ENCODE results near the gene ALOX5. TPM values are rescaled to one million over a fixed set of nuclear protein-coding genes. Genes with fewer than 3 reads are reported as not detected.

Gene ALOX5
- total RNA-seq, 1 donor from 2014 or later: 1.6 TPM

GRCh38 chr10:45447416-45447815 is 73.4 kb downstream of the ALOX5 start:
- H2AFZ ChIP-seq (replicated peaks): no peak overlapping the region
- H3K4me1 ChIP-seq: no peaks in the 10 kb centered on the region
- no peak overlapping the region for H3K4me3 ChIP-seq
- H3K4me2 ChIP-seq: no peak overlapping the region
- TF ChIP-seq EZH2 (IDR thresholded peaks at IDR 0.05) (no peak), EZH2phosphoT487 (IDR thresholded peaks at IDR 0.05) (no peak), CTCF (IDR thresholded peaks at IDR 0.05) (no peak)
- no peak overlapping the region for H3K27ac ChIP-seq
- H3K9me3 ChIP-seq (ENCODE audit: low read depth): no peaks in the 10 kb centered on the region
- Mint-ChIP-seq H3K36me3 (no peaks in the 10 kb centered on the region), H3K27me3 (ENCODE audit: insufficient read depth, low read depth) (peaks cover 7% of the 10 kb centered on the region), H3K4me1 (no peaks in the 10 kb centered on the region), H3K4me3 (no peak overlapping the region), H3K27ac (no peak overlapping the region), H3K9me3 (no peaks in the 10 kb centered on the region)
- H3K36me3 ChIP-seq: no peaks in the 10 kb centered on the region
- H3K27me3 ChIP-seq: no peaks in the 10 kb centered on the region
- no peak for DNase-seq (ENCODE audit: low spot score)
- H3K9ac ChIP-seq: no peak overlapping the region
- H3K79me2 ChIP-seq (ENCODE audit: low read depth): no peaks in the 10 kb centered on the region
- H3F3A ChIP-seq (ENCODE audit: low read depth): no peaks in the 10 kb centered on the region
- no peaks in the 10 kb centered on the region for H4K20me1 ChIP-seq (ENCODE audit: low read depth)

GRCh38 chr10:45450866-45451265 is 76.8 kb downstream of the ALOX5 start:
- Histone ChIP-seq H2AFZ (replicated peaks) (no peak overlapping the region), H3K27ac (no peak overlapping the region), H3K27me3 (no peaks in the 10 kb centered on the region), H3K36me3 (no peaks in the 10 kb centered on the region), H3K4me1 (no peaks in the 10 kb centered on the region), H3K4me2 (no peak overlapping the region), H3F3A (ENCODE audit: low read depth) (no peaks in the 10 kb centered on the region), H3K79me2 (ENCODE audit: low read depth) (no peaks in the 10 kb centered on the region), H3K9ac (no peak overlapping the region), H4K20me1 (ENCODE audit: low read depth) (no peaks in the 10 kb centered on the region), H3K9me3 (ENCODE audit: low read depth) (no peaks in the 10 kb centered on the region), H3K4me3 (no peak overlapping the region)
- H3K4me3 Mint-ChIP-seq: no peak overlapping the region
- H3K27ac Mint-ChIP-seq: no peak overlapping the region
- H3K4me1 Mint-ChIP-seq: no peaks in the 10 kb centered on the region
- TF ChIP-seq EZH2phosphoT487 (IDR thresholded peaks at IDR 0.05): no peak
- no peak for TF ChIP-seq EZH2 (IDR thresholded peaks at IDR 0.05)
- no peak for TF ChIP-seq CTCF (IDR thresholded peaks at IDR 0.05)
- H3K27me3 Mint-ChIP-seq (ENCODE audit: insufficient read depth, low read depth): peaks cover 4% of the 10 kb centered on the region
- H3K9me3 Mint-ChIP-seq: no peaks in the 10 kb centered on the region
- no peaks in the 10 kb centered on the region for H3K36me3 Mint-ChIP-seq
- no peak for DNase-seq (ENCODE audit: low spot score)

- H3K36me3 ChIP-seq: no peaks in the 10 kb centered on the region
- H3K4me2 ChIP-seq: no peak overlapping the region
- H3K27me3 Mint-ChIP-seq (ENCODE audit: insufficient read depth, low read depth): peaks cover 2% of the 10 kb centered on the region
- H3K4me1 ChIP-seq: no peaks in the 10 kb centered on the region
- no peak overlapping the region for H3K4me3 ChIP-seq
- no peaks in the 10 kb centered on the region for H4K20me1 ChIP-seq (ENCODE audit: low read depth)
- H3K4me1 Mint-ChIP-seq: no peaks in the 10 kb centered on the region
- no peak overlapping the region for H3K27ac Mint-ChIP-seq
- no peaks in the 10 kb centered on the region for H3K36me3 Mint-ChIP-seq
- no peaks in the 10 kb centered on the region for H3K27me3 ChIP-seq
- DNase-seq (ENCODE audit: low spot score): no peak
- no peaks in the 10 kb centered on the region for H3K9me3 ChIP-seq (ENCODE audit: low read depth)
- H3K9me3 Mint-ChIP-seq: no peaks in the 10 kb centered on the region
- H2AFZ ChIP-seq (replicated peaks): no peak overlapping the region
- no peaks in the 10 kb centered on the region for H3K79me2 ChIP-seq (ENCODE audit: low read depth)
- H3K27ac ChIP-seq: no peak overlapping the region
- TF ChIP-seq CTCF (IDR thresholded peaks at IDR 0.05) (no peak), EZH2 (IDR thresholded peaks at IDR 0.05) (no peak), EZH2phosphoT487 (IDR thresholded peaks at IDR 0.05) (no peak)
- H3K4me3 Mint-ChIP-seq: no peak overlapping the region
- H3K9ac ChIP-seq: no peak overlapping the region
- H3F3A ChIP-seq (ENCODE audit: low read depth): no peaks in the 10 kb centered on the region
These were observed 77.4 kb downstream of the ALOX5 start for GRCh38 chr10:45451407-45451806.
